SK-N-SH treated with all-trans-retinoic acid at 6 μM for 48 hours (cell line): Measurements from ENCODE around the gene NMT2.

Experiments
- ATAC-seq: fragments of 200-7000 bp; cut with Tn5 transposase; 3 replicates; pipeline ENCODE4 v1.9.1; 2020; ENCODE audit warnings: mild to moderate bottlenecking, moderate library complexity
- ARNTL ChIP-seq: fragments of 450-650 bp; formaldehyde crosslinking; IDR thresholded peaks from 2 replicates; pipeline ENCODE4 v1.5.0; 2020; ENCODE audit warnings: low read depth, mild to moderate bottlenecking, moderate library complexity, borderline replicate concordance
- BACH2 ChIP-seq: fragments of 250-450 bp; sonication (Bioruptor Pico); IDR thresholded peaks from 2 replicates; pipeline ENCODE4 v1.9.0; 2021; ENCODE audit warnings: mild to moderate bottlenecking, borderline replicate concordance
- CSDC2 ChIP-seq: fragments of 250-450 bp; sonication (Bioruptor Pico); IDR thresholded peaks from 2 replicates; pipeline ENCODE4 v1.5.0; 2020; ENCODE audit warnings: mild to moderate bottlenecking, moderate library complexity
- CSRNP3 ChIP-seq: fragments of 250-450 bp; sonication (Bioruptor Pico); IDR thresholded peaks from 2 replicates; pipeline ENCODE4 v1.5.1; 2021; ENCODE audit warnings: mild to moderate bottlenecking, moderate library complexity
- ESRRG ChIP-seq: fragments of 250-450 bp; sonication (Bioruptor Pico); IDR thresholded peaks from 2 replicates; pipeline ENCODE4 v1.6.1; 2021; ENCODE audit warnings: mild to moderate bottlenecking
- GLIS3 ChIP-seq: fragments of 250-450 bp; sonication (Bioruptor Pico); IDR thresholded peaks from 2 replicates; pipeline ENCODE4 v1.5.0; 2020; ENCODE audit warnings: mild to moderate bottlenecking, moderate library complexity
- ISL1 ChIP-seq: fragments of 250-450 bp; sonication (Bioruptor Pico); IDR thresholded peaks from 2 replicates; pipeline ENCODE4 v2.1.2; 2022; ENCODE audit warnings: mild to moderate bottlenecking, moderate library complexity
- OSR1 ChIP-seq: fragments of 250-450 bp; sonication (Bioruptor Pico); IDR thresholded peaks from 2 replicates; pipeline ENCODE4 v1.8.0; 2022; ENCODE audit warnings: moderate library complexity, mild to moderate bottlenecking, inconsistent platforms
- PATZ1 ChIP-seq: fragments of 250-450 bp; sonication (Bioruptor Pico); IDR thresholded peaks from 2 replicates; pipeline ENCODE4 v1.8.0; 2020; ENCODE audit warnings: mild to moderate bottlenecking, moderate library complexity, borderline replicate concordance
- POU6F1 ChIP-seq: fragments of 250-450 bp; sonication (Bioruptor Pico); IDR thresholded peaks from 2 replicates; pipeline ENCODE4 v1.8.0; 2021; ENCODE audit warnings: low read depth, mild to moderate bottlenecking, moderate library complexity, borderline replicate concordance
- PPARA ChIP-seq: fragments of 250-450 bp; sonication (Bioruptor Pico); IDR thresholded peaks from 2 replicates; pipeline ENCODE4 v1.5.0; 2020; ENCODE audit warnings: mild to moderate bottlenecking, borderline replicate concordance
- RARB ChIP-seq: fragments of 250-450 bp; sonication (Bioruptor Pico); IDR thresholded peaks from 2 replicates; pipeline ENCODE4 v1.8.0; 2021; ENCODE audit warnings: mild to moderate bottlenecking, moderate library complexity
- SNAI2 ChIP-seq: fragments of 250-450 bp; sonication (Bioruptor Pico); IDR thresholded peaks from 2 replicates; pipeline ENCODE4 v1.5.0; 2020; ENCODE audit warnings: mild to moderate bottlenecking, moderate library complexity
- TCF4 ChIP-seq: fragments of 250-450 bp; sonication (Bioruptor Pico); IDR thresholded peaks from 2 replicates; pipeline ENCODE4 v1.8.0; 2021; ENCODE audit warnings: mild to moderate bottlenecking, moderate library complexity, borderline replicate concordance
- TOX ChIP-seq: fragments of 250-450 bp; sonication (Bioruptor Pico); IDR thresholded peaks from 2 replicates; pipeline ENCODE4 v1.8.0; 2021; ENCODE audit warnings: mild to moderate bottlenecking, moderate library complexity, borderline replicate concordance
- TSHZ2 ChIP-seq: fragments of 250-450 bp; sonication (Bioruptor Pico); IDR thresholded peaks from 2 replicates; pipeline ENCODE4 v1.5.0; 2020; ENCODE audit warnings: mild to moderate bottlenecking, moderate library complexity
- ZC3H10 ChIP-seq: fragments of 250-450 bp; sonication (Bioruptor Pico); IDR thresholded peaks from 2 replicates; pipeline ENCODE4 v1.5.1; 2021; ENCODE audit warnings: mild to moderate bottlenecking, moderate library complexity
- ZFP3 ChIP-seq: fragments of 250-450 bp; sonication (Bioruptor Pico); IDR thresholded peaks from 2 replicates; pipeline ENCODE4 v1.5.0; 2020; ENCODE audit warnings: mild to moderate bottlenecking, moderate library complexity
- ZFP30 ChIP-seq: fragments of 450-650 bp; formaldehyde crosslinking; IDR thresholded peaks from 2 replicates; pipeline ENCODE4 v1.5.0; 2022; ENCODE audit warnings: mild to moderate bottlenecking, moderate library complexity
- ZNF565 ChIP-seq: fragments of 450-650 bp; formaldehyde crosslinking; conservative IDR thresholded peaks from 2 replicates; pipeline ENCODE4 v1.5.0; 2020; ENCODE audit warnings: low read depth, mild to moderate bottlenecking, moderate library complexity
- ZNF70 ChIP-seq: fragments of 450-650 bp; formaldehyde crosslinking; IDR thresholded peaks from 2 replicates; pipeline ENCODE4 v1.5.0; 2020; ENCODE audit warnings: mild to moderate bottlenecking, moderate library complexity
- ZNF8 ChIP-seq: fragments of 450-650 bp; formaldehyde crosslinking; IDR thresholded peaks from 2 replicates; pipeline ENCODE4 v1.5.0; 2020; ENCODE audit warnings: mild to moderate bottlenecking, moderate library complexity

Gene NMT2

GRCh38 chr10:15188603-15189002 is 20.1 kb upstream of the NMT2 start:
- no peak for ATAC-seq
- TF ChIP-seq SNAI2 (no peak), ZC3H10 (CRISPR knock-in tag) (no peak), ESRRG (CRISPR knock-in tag) (no peak), CSDC2 (no peak), ZNF8 (CRISPR knock-in tag) (no peak), GLIS3 (no peak), ARNTL (CRISPR knock-in tag) (no peak), ZFP3 (no peak), ZNF565 (CRISPR knock-in tag) (no peak), CSRNP3 (no peak), ZFP30 (no peak), PATZ1 (CRISPR knock-in tag) (no peak)
- TF ChIP-seq, all 23 proteins: peak for 0

- TF ChIP-seq ZNF70 (CRISPR knock-in tag) (no peak), ZNF8 (CRISPR knock-in tag) (no peak), BACH2 (CRISPR knock-in tag) (no peak), TSHZ2 (CRISPR knock-in tag) (no peak), PPARA (CRISPR knock-in tag) (no peak), GLIS3 (no peak)
- ATAC-seq, result no peak
Measured at GRCh38 chr10:15183689-15184481, 15.4 kb upstream of the NMT2 start.

- no peak for ATAC-seq
- TF ChIP-seq PPARA (CRISPR knock-in tag) (no peak), ZFP3 (no peak), GLIS3 (no peak), TCF4 (CRISPR knock-in tag) (no peak), ZNF8 (CRISPR knock-in tag) (no peak), POU6F1 (CRISPR knock-in tag) (no peak), OSR1 (CRISPR knock-in tag) (no peak), ISL1 (no peak), TSHZ2 (CRISPR knock-in tag) (no peak), ZFP30 (no peak), ZNF565 (CRISPR knock-in tag) (no peak), ARNTL (CRISPR knock-in tag) (no peak), TOX (CRISPR knock-in tag) (no peak), CSDC2 (no peak), RARB (no peak), SNAI2 (no peak), BACH2 (CRISPR knock-in tag) (no peak)
- TF ChIP-seq, all 23 proteins: peak for 0
Measured at GRCh38 chr10:15182540-15183207, 14.2 kb upstream of the NMT2 start.
